Keratinocyte (primary cell): ENCODE measurements around the gene COL7A1. TPM values are rescaled to one million over a fixed set of nuclear protein-coding genes. Genes with fewer than 3 reads are reported as not detected.

Source experiments
- DNase-seq: peaks from one replicate; pipeline ENCODE4 v3.0.0-alpha.2; 2011; ENCODE audit warnings: low read depth, missing footprints, low spot score
- FAIRE-seq: peaks from 2 replicates; lab custom pipeline; 2011; peaks lifted over from hg19 to GRCh38; lab: Jason Lieb, UNC
- H2AFZ ChIP-seq: 2 replicates; pipeline ENCODE4 v1.6.0; 2012; ENCODE audit warnings: low read length, control low read depth, inconsistent platforms; ENCODE audit not compliant: control insufficient read depth
- H3K27ac ChIP-seq: 2 replicates; pipeline ENCODE4 v1.5.1; 2011; ENCODE audit warnings: low read length; ENCODE audit not compliant: control insufficient read depth, insufficient read depth
- H3K27me3 ChIP-seq: 3 replicates; pipeline ENCODE4 v1.6.0; 2011; ENCODE audit warnings: low read length; ENCODE audit not compliant: control insufficient read depth, insufficient read depth; ENCODE audit errors: extremely low read depth
- H3K36me3 ChIP-seq, 2 experiments: 2 replicates in 1 of 2; 3 replicates in 1 of 2; pipeline ENCODE4 v1.5.1; 2011; ENCODE audit warnings: low read length in 2 of 2, mild to moderate bottlenecking in 1 of 2; ENCODE audit not compliant: control insufficient read depth in 2 of 2, insufficient read depth in 2 of 2; ENCODE audit errors: extremely low read depth in 1 of 2
- H3K4me1 ChIP-seq: 3 replicates; pipeline ENCODE4 v1.5.1; 2011; ENCODE audit warnings: low read length; ENCODE audit not compliant: control insufficient read depth, insufficient read depth; ENCODE audit errors: extremely low read depth
- H3K4me2 ChIP-seq: 3 replicates; pipeline ENCODE4 v1.6.0; 2011; ENCODE audit warnings: low read depth, low read length; ENCODE audit not compliant: control insufficient read depth, insufficient read depth; ENCODE audit errors: extremely low read depth
- H3K4me3 ChIP-seq, 3 experiments: fragments of 200-600 bp in 1 of 3; sonication (generic) in 1 of 3; 2 replicates in 2 of 3; 3 replicates in 1 of 3; pipeline ENCODE4 v1.5.1; 2011 to 2016; ENCODE audit warnings: low read length in 3 of 3, mild to moderate bottlenecking in 3 of 3, control low read depth in 2 of 3, inconsistent platforms in 1 of 3, low read depth in 1 of 3, mixed read lengths in 1 of 3, mixed run types in 1 of 3, moderate library complexity in 1 of 3; ENCODE audit not compliant: control insufficient read depth in 2 of 3, insufficient read depth in 2 of 3; ENCODE audit errors: extremely low read depth in 1 of 3
- H3K79me2 ChIP-seq: 2 replicates; pipeline ENCODE4 v1.6.0; 2012; ENCODE audit warnings: low read length; ENCODE audit not compliant: control insufficient read depth, insufficient read depth
- H3K9ac ChIP-seq: 3 replicates; pipeline ENCODE4 v1.6.0; 2011; ENCODE audit warnings: low read length; ENCODE audit not compliant: control insufficient read depth, insufficient read depth; ENCODE audit errors: extremely low read depth
- H3K9me1 ChIP-seq: 3 replicates; pipeline ENCODE4 v1.6.0; 2011; ENCODE audit warnings: low read length; ENCODE audit not compliant: control insufficient read depth, insufficient read depth; ENCODE audit errors: extremely low read depth
- H3K9me3 ChIP-seq: 2 replicates; pipeline ENCODE4 v1.5.1; 2012; ENCODE audit warnings: low read depth, low read length; ENCODE audit not compliant: control insufficient read depth
- H4K20me1 ChIP-seq: 3 replicates; pipeline ENCODE4 v1.6.0; 2011; ENCODE audit warnings: low read length; ENCODE audit not compliant: control insufficient read depth, insufficient read depth; ENCODE audit errors: extremely low read depth
- CTCF ChIP-seq, 3 experiments: IDR thresholded peaks in 1 of 3; conservative IDR thresholded peaks in 1 of 3; optimal IDR thresholded peaks in 1 of 3; 2 replicates in 2 of 3; 3 replicates in 1 of 3; pipeline versions ENCODE3 to v1.5.1; 2011; ENCODE audit warnings: low read length in 3 of 3, mild to moderate bottlenecking in 3 of 3, moderate library complexity in 2 of 3, control low read depth in 1 of 3, inconsistent platforms in 1 of 3; ENCODE audit not compliant: insufficient read depth in 2 of 3; ENCODE audit errors: extremely low read depth in 1 of 3
- EZH2 ChIP-seq: IDR thresholded peaks from one replicate; pipeline ENCODE4 v1.6.1; 2012; ENCODE audit warnings: inconsistent platforms, mild to moderate bottlenecking, low read length, moderate library complexity
- dilution Hi-C: fragments of 300-500 bp; cut with MboI; formaldehyde crosslinking; loops from one replicate; pipeline ENCODE4 v1.7.0; 2020; ENCODE audit warnings: low sequenced_read_pairs; ENCODE audit not compliant: extremely low pct_ligation_motif_present
- polyA plus RNA-seq, 5 experiments: library from polyadenylated mRNA; depleted of rRNA in 3 of 5; stranded (reverse) in 3 of 5; stranded (forward) in 1 of 5; unstranded in 1 of 5; fragments of >200 nt; gene quantifications; 1 replicate in 1 of 5; 2 replicates in 3 of 5; 3 replicates in 1 of 5; pipeline versions ENCODE4 v1.2.1 to v1.2.3, GENCODE V29; 2011 to 2012; ENCODE audit warnings: missing spikeins in 2 of 5, low read depth in 1 of 5, low replicate concordance in 1 of 5

The COL7A1 gene
- polyA plus RNA-seq, 1 donor (not counting 4 experiments of a cell fraction or from before 2014, with no cell fraction given): 59.4 TPM

- TF ChIP-seq EZH2: no peak
- no peak for TF ChIP-seq CTCF (optimal IDR thresholded peaks at IDR 0.05 in 1 of 3, IDR thresholded peaks at IDR 0.05 in 1 of 3, conservative IDR thresholded peaks at IDR 0.05 in 1 of 3; ENCODE audit: extremely low read depth in 1 of 3, insufficient read depth in 2 of 3, low read length in 3 of 3)
- DNase-seq (no peak), FAIRE-seq (no peak)
- Histone ChIP-seq H3K9me3 (no peaks in the 10 kb centered on the region), H3K9me1 (peaks cover 2% of the 10 kb centered on the region), H3K27me3 (no peaks in the 10 kb centered on the region), H3K4me3 (no peak overlapping the region), H3K4me1 (peaks cover 42% of the 10 kb centered on the region), H3K36me3 (peaks cover 52 to 69% of the 10 kb centered on the region in 2 experiments), H3K9ac (peak overlapping the region; percentile 15), H2AFZ (no peak overlapping the region), H4K20me1 (peaks cover 30% of the 10 kb centered on the region), H3K4me2 (peak overlapping the region; percentile 20), H3K27ac (no peak overlapping the region), H3K79me2 (peaks cover 85% of the 10 kb centered on the region)
- dilution Hi-C loops: no loop called here
Measured at GRCh38 chr3:48591436-48591835, 3.7 kb downstream of the COL7A1 start.

DNA sequence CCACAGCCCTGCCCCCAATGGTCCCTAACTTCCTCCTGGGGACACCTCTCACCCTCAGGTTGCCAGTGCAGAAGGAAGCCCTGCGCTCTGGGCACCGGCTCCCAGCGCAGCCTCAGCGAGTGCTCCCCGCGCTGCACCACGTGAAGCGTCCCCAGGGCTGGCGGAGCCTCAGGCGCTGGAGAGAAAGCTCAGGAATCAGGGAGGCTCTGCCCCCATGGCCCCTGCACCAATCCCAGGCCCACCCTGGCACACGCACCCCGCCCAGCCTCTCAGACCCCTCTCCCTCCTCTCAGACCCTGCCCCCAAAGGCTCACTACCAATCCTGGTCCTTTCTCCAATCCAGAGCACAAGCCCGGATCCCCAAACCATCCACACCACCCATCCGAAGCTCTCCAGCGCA is 6.9 kb downstream of the COL7A1 start:
- peaks cover 20% of the 10 kb centered on the region for H3K4me1 ChIP-seq
- H3K27ac ChIP-seq: no peak overlapping the region
- no peak overlapping the region for H3K4me2 ChIP-seq
- no peak overlapping the region for H3K4me3 ChIP-seq
- no peak overlapping the region for H2AFZ ChIP-seq
- no peak overlapping the region for H3K9ac ChIP-seq
- TF ChIP-seq CTCF (optimal IDR thresholded peaks at IDR 0.05 in 1 of 3, IDR thresholded peaks at IDR 0.05 in 1 of 3, conservative IDR thresholded peaks at IDR 0.05 in 1 of 3; ENCODE audit: extremely low read depth in 1 of 3, insufficient read depth in 2 of 3, low read length in 3 of 3) (no peak), EZH2 (no peak)
- peaks cover 37% of the 10 kb centered on the region for H4K20me1 ChIP-seq
- DNase-seq (no peak), FAIRE-seq (no peak)
- no peaks in the 10 kb centered on the region for H3K9me3 ChIP-seq
- no peaks in the 10 kb centered on the region for H3K27me3 ChIP-seq
- H3K79me2 ChIP-seq: peaks cover 87% of the 10 kb centered on the region
- H3K9me1 ChIP-seq: peaks cover 2% of the 10 kb centered on the region
- dilution Hi-C loops: no loop called here
- peaks cover 78 to 92% of the 10 kb centered on the region in 2 experiments for H3K36me3 ChIP-seq
